K562 (cell line): Measurements from ENCODE around the gene ASPG. TPM values are rescaled to one million over a fixed set of nuclear protein-coding genes. Genes with fewer than 3 reads are reported as not detected.

Experiments used
- ATAC-seq: fragments of 200-7000 bp; cut with Tn5 transposase; 3 replicates; pipeline ENCODE4 v1.9.1; 2020; ENCODE audit warnings: moderate library complexity
- BruUV-seq: library from RNA; stranded (reverse); fragments of 400-500 nt; replicated peaks from 2 replicates; lab custom pipeline; 2021; lab: Mats Ljungman, UMichigan
- CTCF ChIA-PET: fragments of 300-600 bp; formaldehyde crosslinking; extraction: SDS; loops from one replicate; lab custom pipeline; 2021; ENCODE audit warnings: low intra/inter-chr PET ratio; lab: Yijun Ruan, JAX
- POLR2A ChIA-PET: fragments of 300-600, 350-650 bp; sonication (Branson Sonifier 250); formaldehyde crosslinking; extraction: SDS; loops from one replicate; lab custom pipeline; 2021; ENCODE audit warnings: antibody characterized with exemption, inconsistent platforms; lab: Yijun Ruan, JAX
- DNase-seq, 4 experiments: peaks; one replicate each; pipeline versions ENCODE4 v3.0.0 to v3.0.0-alpha.2; 2011 to 2018; ENCODE audit warnings: low spot score in 3 of 4, mixed read lengths in 3 of 4; ENCODE audit errors: extremely low read depth in 1 of 4
- FAIRE-seq: peaks from 2 replicates; lab custom pipeline; 2011; peaks lifted over from hg19 to GRCh38; lab: Jason Lieb, UNC
- H2AFZ ChIP-seq: 2 replicates; pipeline ENCODE4 v1.6.0; 2011; ENCODE audit warnings: low read depth, low read length, control low read depth, inconsistent platforms
- H3K27ac ChIP-seq: fragments of 200-600 bp; 3 replicates; pipeline ENCODE4 v1.8.0; 2011; ENCODE audit warnings: low read depth, mild to moderate bottlenecking, control low read depth, inconsistent platforms, low read length, moderate library complexity, mixed read lengths; ENCODE audit errors: extremely low read depth
- H3K27me3 ChIP-seq, 2 experiments: fragments of 300-600 bp in 1 of 2; 2 replicates in 1 of 2; 3 replicates in 1 of 2; pipeline versions ENCODE4 v1.6.0 to v1.8.0; 2011; ENCODE audit warnings: inconsistent platforms in 2 of 2, low read length in 2 of 2, mild to moderate bottlenecking in 1 of 2, mixed read lengths in 1 of 2, moderate library complexity in 1 of 2; ENCODE audit not compliant: control insufficient read depth in 2 of 2, insufficient read depth in 2 of 2
- H3K36me3 ChIP-seq: fragments of 300-600 bp; 3 replicates; pipeline ENCODE4 v1.8.0; 2011; ENCODE audit warnings: mild to moderate bottlenecking, low read length, inconsistent platforms; ENCODE audit not compliant: control insufficient read depth, insufficient read depth
- H3K4me1 ChIP-seq, 2 experiments: fragments of 200-600 bp in 1 of 2; replicated peaks in 1 of 2; 2 replicates in 1 of 2; 3 replicates in 1 of 2; pipeline versions ENCODE4 v1.5.1 to v1.8.0; 2011; ENCODE audit warnings: inconsistent platforms in 2 of 2, low read length in 2 of 2, mild to moderate bottlenecking in 1 of 2, mixed read lengths in 1 of 2, moderate library complexity in 1 of 2; ENCODE audit not compliant: control insufficient read depth in 2 of 2, insufficient read depth in 2 of 2
- H3K4me2 ChIP-seq: 2 replicates; pipeline ENCODE4 v1.6.1; 2011; ENCODE audit warnings: low read length, control low read depth, inconsistent platforms, mixed read lengths; ENCODE audit not compliant: insufficient read depth
- H3K4me3 ChIP-seq: fragments of 200-600 bp; sonication (generic), shearing (Covaris generic); 2 replicates; pipeline ENCODE4 v1.5.1; 2016; ENCODE audit warnings: control low read depth, inconsistent platforms
- H3K79me2 ChIP-seq: fragments of 200-600 bp; 3 replicates; pipeline ENCODE4 v1.8.0; 2011; ENCODE audit warnings: low read length, inconsistent platforms; ENCODE audit not compliant: control insufficient read depth, insufficient read depth
- H3K9ac ChIP-seq, 2 experiments: 2 replicates each; pipeline versions ENCODE4 v1.6.0 to v1.6.1; 2011; ENCODE audit warnings: low read depth in 2 of 2, low read length in 2 of 2, control low read depth in 1 of 2, inconsistent platforms in 1 of 2, mild to moderate bottlenecking in 1 of 2, mixed read lengths in 1 of 2; ENCODE audit not compliant: insufficient read depth in 1 of 2
- H3K9me1 ChIP-seq: one replicate; pipeline ENCODE4 v1.6.0; 2011; ENCODE audit warnings: inconsistent platforms, mild to moderate bottlenecking, low read length, moderate library complexity; ENCODE audit not compliant: control insufficient read depth, insufficient read depth
- H3K9me3 ChIP-seq: replicated peaks from 2 replicates; pipeline ENCODE4 v1.5.1; 2011; ENCODE audit warnings: low read depth, low read length, inconsistent platforms; ENCODE audit not compliant: control insufficient read depth, insufficient read depth
- H4K20me1 ChIP-seq: replicated peaks from 2 replicates; pipeline ENCODE4 v1.6.1; 2011; ENCODE audit warnings: low read length, inconsistent platforms, mixed read lengths; ENCODE audit not compliant: control insufficient read depth, insufficient read depth
- ATF7 ChIP-seq: fragments of 450-650 bp; IDR thresholded peaks from 2 replicates; pipeline ENCODE4 v1.7.1; 2014; ENCODE audit warnings: mild to moderate bottlenecking, moderate library complexity
- DNMT1 ChIP-seq: fragments of 450-650 bp; IDR thresholded peaks from 2 replicates; pipeline ENCODE4 v1.6.1; 2016; ENCODE audit warnings: antibody characterized with exemption, mild to moderate bottlenecking
- ETV1 ChIP-seq: fragments of 450-650 bp; conservative IDR thresholded peaks from 2 replicates; pipeline ENCODE4 v1.6.1; 2016; ENCODE audit warnings: missing genetic modification characterization, control low read depth, low read depth, missing compliant biosample characterization
- MEF2D ChIP-seq: conservative IDR thresholded peaks from 2 replicates; pipeline ENCODE4 v1.6.1; 2016; ENCODE audit warnings: low read depth, missing genetic modification characterization, missing compliant biosample characterization
- NEUROD1 ChIP-seq: fragments of 150-350 bp; IDR thresholded peaks from 2 replicates; pipeline ENCODE4 v1.6.1; 2014; ENCODE audit warnings: borderline replicate concordance, low read length, low read depth; ENCODE audit not compliant: partially characterized antibody
- PPARD ChIP-seq: fragments of 250-450 bp; sonication (Bioruptor Pico); IDR thresholded peaks from 2 replicates; pipeline ENCODE4 v1.8.0; 2022; ENCODE audit warnings: inconsistent platforms, mild to moderate bottlenecking, moderate library complexity
- RBFOX2 ChIP-seq: fragments of 200-400 bp; formaldehyde crosslinking; IDR thresholded peaks from 2 replicates; pipeline ENCODE4 v1.6.1; 2017; ENCODE audit warnings: low read depth, mild to moderate bottlenecking, low read length, moderate library complexity
- RBM14 ChIP-seq: fragments of 200-400 bp; formaldehyde crosslinking; IDR thresholded peaks from 2 replicates; pipeline ENCODE4 v1.6.1; 2018; ENCODE audit warnings: low read depth, mild to moderate bottlenecking, low read length, moderate library complexity, borderline replicate concordance; ENCODE audit not compliant: insufficient read depth
- SAFB2 ChIP-seq: fragments of 200-400 bp; formaldehyde crosslinking; IDR thresholded peaks from 2 replicates; pipeline ENCODE4 v1.6.1; 2018; ENCODE audit warnings: borderline replicate concordance, low read length, low read depth, moderate library complexity; ENCODE audit not compliant: severe bottlenecking
- ZC3H4 ChIP-seq: sonication (generic); formaldehyde crosslinking; IDR thresholded peaks from 2 replicates; pipeline ENCODE4 v1.9.0; 2021; ENCODE audit warnings: missing genetic modification reagents, borderline replicate concordance
- ZNF174 ChIP-seq: fragments of 250-450 bp; sonication (Bioruptor Pico); IDR thresholded peaks from 2 replicates; pipeline ENCODE4 v1.4.0; 2020; ENCODE audit warnings: mild to moderate bottlenecking
- ZNF318 ChIP-seq, 2 experiments: fragments of 450-650 bp; IDR thresholded peaks; 2 replicates each; pipeline ENCODE4 v1.6.1; 2016; ENCODE audit warnings: mild to moderate bottlenecking in 2 of 2, borderline replicate concordance in 1 of 2, low read depth in 1 of 2, moderate library complexity in 1 of 2
- ZNF77 ChIP-seq: fragments of 250-450 bp; sonication (Bioruptor Pico); IDR thresholded peaks from 2 replicates; pipeline ENCODE4 v1.5.0; 2020
- ZZZ3 ChIP-seq: fragments of 450-650 bp; IDR thresholded peaks from 2 replicates; pipeline ENCODE4 v1.6.1; 2016; ENCODE audit warnings: antibody characterized with exemption, mild to moderate bottlenecking, moderate library complexity
- WGBS: fragments of 100-300 bp; shearing (Covaris generic); methylation state at CpG from one replicate; pipeline ENCODE4 v1.1.6; 2016; ENCODE audit warnings: low coverage, mixed read lengths; ENCODE audit not compliant: insufficient coverage; ENCODE audit errors: missing lambda C conversion rate; 5-methylcytosine and 5-hydroxymethylcytosine counted together
- in situ Hi-C: fragments of 300-500 bp; cut with MboI; formaldehyde crosslinking; loops from 4 replicates; pipeline ENCODE4 v1.15.0; 2018; ENCODE audit warnings: inconsistent platforms, mixed read lengths
- intact Hi-C: fragments of 100-400 bp; cut with micrococcal nuclease; formaldehyde crosslinking; loops from 2 replicates; pipeline ENCODE4 v1.14.2; 2022
- polyA plus RNA-seq, 8 experiments: library from polyadenylated mRNA; depleted of rRNA in 4 of 8; stranded (reverse) in 5 of 8; unstranded in 3 of 8; fragments of >200 nt; fragmentation: Nextera tagmentation in 2 of 8; fragmentation: Illumina TruSeq in 1 of 8; extraction: Ambion mirVana in 2 of 8; extraction: Trizol in 1 of 8; gene quantifications; 2 replicates each; pipeline versions ENCODE4 v1.2.1 to v1.2.3, GENCODE V29; 2011 to 2014; ENCODE audit warnings: inconsistent platforms in 1 of 8, missing spikeins in 1 of 8
- total RNA-seq, 7 experiments: library from RNA; depleted of rRNA in 6 of 7; stranded (reverse); fragments of >200 nt in 6 of 7; fragmentation: Illumina TruSeq in 2 of 7; extraction: Trizol in 2 of 7; gene quantifications; 2 replicates each; pipeline versions ENCODE4 v1.2.1 to v1.2.3, GENCODE V29; 2011 to 2021; ENCODE audit warnings: low replicate concordance in 1 of 7

Gene ASPG
- total and polyA plus RNA-seq, 9 of the 15 experiments (the other 6 are each of a cell fraction or from before 2014, with no cell fraction given) = 0.18 TPM; not detected in 8

GRCh38 chr14:104140463-104141331, 55.2 kb downstream of the ASPG start:
- 0 out of 5 replicates have a peak, but pooled peaks cover 0 to 7% of the 10 kb centered on the region in 2 experiments for H3K4me1 ChIP-seq
- H3K27me3 ChIP-seq = peaks cover 0 to 15% of the 10 kb centered on the region in 2 experiments; a peak in 1 of 5 replicates
- H3K27ac ChIP-seq = no peak overlapping the region
- no peak overlapping the region for H3K4me2 ChIP-seq
- BruUV-seq = no TSS peak
- FAIRE-seq = no peak
- no peaks in the 10 kb centered on the region for H3K79me2 ChIP-seq
- in situ Hi-C loops (no loop called here), intact Hi-C loops (no loop called here)
- ChIA-PET POLR2A (interaction anchor here (0.7 kb wide), 1 partner anchor 48 kb away, joined by 3 read pairs; no protein-coding TSS in a partner anchor), CTCF (no interaction called here)
- no peak; the same call in 2 of the 3 replicates for ATAC-seq
- H3K9ac ChIP-seq = no peak overlapping the region
- H4K20me1 ChIP-seq = no peaks in the 10 kb centered on the region
- no peaks in the 10 kb centered on the region for H3K9me3 ChIP-seq
- no peaks in the 10 kb centered on the region for H3K9me1 ChIP-seq
- no peak overlapping the region for H2AFZ ChIP-seq
- no peak for DNase-seq
- no peaks in the 10 kb centered on the region for H3K36me3 ChIP-seq
- WGBS = 0% methylated on average over 8 of the region's 12 CpGs
- no peak overlapping the region for H3K4me3 ChIP-seq
- TF ChIP-seq MEF2D (tag) (no peak), ZC3H4 (CRISPR knock-in tag) (no peak), NEUROD1 (no peak), ETV1 (tag) (no peak), ZZZ3 (no peak), ZNF318 (IDR thresholded peaks at IDR 0.05; ENCODE audit: borderline replicate concordance in 1 of 2, low read depth in 1 of 2) (no peak), SAFB2 (no peak), ATF7 (no peak), ZNF174 (CRISPR knock-in tag) (no peak), DNMT1 (no peak), PPARD (CRISPR knock-in tag) (no peak), ZNF77 (CRISPR knock-in tag) (no peak), RBFOX2 (no peak), RBM14 (no peak)
